Keratinocyte (primary cell): Measurements from ENCODE around the gene ATP2B2.

Experiments used
- CTCF ChIP-seq, 3 experiments: IDR thresholded peaks in 1 of 3; conservative IDR thresholded peaks in 1 of 3; optimal IDR thresholded peaks in 1 of 3; 2 replicates in 2 of 3; 3 replicates in 1 of 3; pipeline versions ENCODE3 to v1.5.1; 2011; ENCODE audit warnings: low read length in 3 of 3, mild to moderate bottlenecking in 3 of 3, moderate library complexity in 2 of 3, control low read depth in 1 of 3, inconsistent platforms in 1 of 3; ENCODE audit not compliant: insufficient read depth in 2 of 3; ENCODE audit errors: extremely low read depth in 1 of 3
- EZH2 ChIP-seq: IDR thresholded peaks from one replicate; pipeline ENCODE4 v1.6.1; 2012; ENCODE audit warnings: inconsistent platforms, mild to moderate bottlenecking, low read length, moderate library complexity

- TF ChIP-seq CTCF (optimal IDR thresholded peaks at IDR 0.05 in 1 of 3, IDR thresholded peaks at IDR 0.05 in 1 of 3, conservative IDR thresholded peaks at IDR 0.05 in 1 of 3; ENCODE audit: extremely low read depth in 1 of 3, insufficient read depth in 2 of 3, low read length in 3 of 3) (no peak), EZH2 (no peak)
Measured at GRCh38 chr3:10510086-10510742, 4.8 kb upstream of the ATP2B2 start.
